ENCODE measurements around the gene PDZD7. TPM values are rescaled to one million over a fixed set of nuclear protein-coding genes. Genes with fewer than 3 reads are reported as not detected.

Gene PDZD7
- total RNA-seq, 1 experiment from 2014 or later: 5.0 TPM

GRCh38 chr10:100968062-100968736, 62.7 kb downstream of the PDZD7 start:
- DNase-seq (ENCODE audit: low spot score): no peak

- DNase-seq (ENCODE audit: low spot score): no peak
Observed at GRCh38 chr10:100967332-100967731, 63.6 kb downstream of the PDZD7 start.

GRCh38 chr10:100966887-100967286, 64.0 kb downstream of the PDZD7 start:
- no peak for DNase-seq (ENCODE audit: low spot score)

DNA sequence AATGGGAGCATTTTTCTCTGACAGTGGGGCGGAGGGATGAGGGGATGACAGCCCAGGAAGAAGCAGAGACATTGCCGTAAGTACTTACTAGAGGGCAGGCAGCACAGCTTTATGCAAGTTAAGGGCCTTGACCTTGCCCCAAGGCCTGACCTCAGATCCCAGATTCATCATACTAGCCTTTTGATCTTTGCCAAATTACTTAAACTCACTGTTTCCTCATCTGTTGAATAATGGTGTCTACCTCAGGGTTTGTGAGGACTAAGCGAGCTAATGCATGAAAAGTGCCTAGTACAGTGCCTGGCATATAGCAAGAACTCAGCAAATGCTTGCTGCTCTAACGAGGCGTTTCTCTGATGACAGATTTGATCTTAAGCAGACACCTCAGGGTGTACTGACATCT, 65.1 kb downstream of the PDZD7 start:
- DNase-seq (ENCODE audit: low spot score): no peak

- no peak for DNase-seq (ENCODE audit: low spot score)
Observed at GRCh38 chr10:100963826-100964225, 67.1 kb downstream of the PDZD7 start.

GRCh38 chr10:100962351-100963080, 68.4 kb downstream of the PDZD7 start:
- no peak for DNase-seq (ENCODE audit: low spot score)

- no peak for DNase-seq (ENCODE audit: low spot score)
Observed at GRCh38 chr10:100960251-100960650, 70.7 kb downstream of the PDZD7 start.

Other genes starting within 250 kb of the PDZD7 start
- gene SLF2, start 118.2 kb downstream of the PDZD7 start, total RNA-seq (2014; rRNA removed; shearing (Covaris generic)): 42.4 and 50.0 TPM in 2 replicates
- 0.05 TPM in 1 of 2 replicates, not detected in the other for gene SEMA4G, start 61.6 kb downstream of the PDZD7 start, total RNA-seq (2014; rRNA removed; shearing (Covaris generic))
- 92.5 and 118 TPM in 2 replicates for gene MRPL43, start 43.6 kb downstream of the PDZD7 start, total RNA-seq (2014; rRNA removed; shearing (Covaris generic))
- gene TWNK, start 43.6 kb downstream of the PDZD7 start, total RNA-seq (2014; rRNA removed; shearing (Covaris generic)): 6.4 and 25.1 TPM in 2 replicates
- gene LZTS2, start 31.3 kb downstream of the PDZD7 start, total RNA-seq (2014; rRNA removed; shearing (Covaris generic)): 66.5 and 76.9 TPM in 2 replicates
- gene SFXN3, start 105 bp upstream of the PDZD7 start, total RNA-seq (2014; rRNA removed; shearing (Covaris generic)): 78.0 and 80.5 TPM in 2 replicates
- gene KAZALD1, start 30.9 kb upstream of the PDZD7 start, total RNA-seq (2014; rRNA removed; shearing (Covaris generic)): 19.3 and 25.0 TPM in 2 replicates
- not detected in 2 replicates for gene TLX1, start 100.2 kb upstream of the PDZD7 start, total RNA-seq (2014; rRNA removed; shearing (Covaris generic))
- 1.1 and 1.2 TPM in 2 replicates for gene LBX1, start 198.3 kb upstream of the PDZD7 start, total RNA-seq (2014; rRNA removed; shearing (Covaris generic))

Data from A172 (cell line).